Measurements from ENCODE around the gene CCDC170.
A peak's percentile ranks its signal among the peaks of the same experiment; 100 is the strongest.
"Not testable (repeated sequence)": the region's sequence is repeated elsewhere in the genome, so short reads cannot be mapped to it uniquely, and the experiment has no call there.

The CCDC170 gene

GRCh38 chr6:151452750-151453427 lies 40.9 kb upstream of the CCDC170 start:
- peaks cover 4% of the 10 kb centered on the region for H3K79me1 ChIP-seq (replicated peaks; ENCODE audit: low read length, poor library complexity, severe bottlenecking)
- H3K36me3 ChIP-seq (ENCODE audit: control insufficient read depth in 1 of 2, insufficient read depth in 2 of 2, low read depth in 1 of 2, low read length in 2 of 2): peaks cover 10 to 19% of the 10 kb centered on the region in 2 experiments
- H2BK12ac ChIP-seq (ENCODE audit: low read length in 2 of 2): no peak overlapping the region
- H3K23ac ChIP-seq (ENCODE audit: low read length in 2 of 2): peak overlapping the region in 1 of 2 experiments; percentile 42
- no peak overlapping the region for H2BK15ac ChIP-seq (ENCODE audit: low read depth, poor library complexity, severe bottlenecking)
- no peak overlapping the region for H4K8ac ChIP-seq (ENCODE audit: low read length)
- H3K4me1 ChIP-seq (ENCODE audit: control insufficient read depth, insufficient read depth, low read depth, low read length): peaks cover 4% of the 10 kb centered on the region
- no peaks in the 10 kb centered on the region for H3K27me3 ChIP-seq (ENCODE audit: control insufficient read depth in 1 of 2, insufficient read depth in 1 of 2, low read length in 2 of 2)
- WGBS: under 1% methylated on average over 19 of the region's 24 CpGs
- no peak overlapping the region for H4K91ac ChIP-seq (ENCODE audit: low read length)
- peak overlapping the region; percentile 77 for H2AFZ ChIP-seq (ENCODE audit: low read depth, low read length)
- no peak overlapping the region for H2AK5ac ChIP-seq (ENCODE audit: low read length, severe bottlenecking)
- peak overlapping the region; percentile 75 to 90 for H3K4ac ChIP-seq (ENCODE audit: low read depth in 1 of 2, low read length in 2 of 2)
- peak overlapping the region in 1 of 2 experiments; percentile 100 for H3K14ac ChIP-seq (ENCODE audit: low read length in 2 of 2)
- DNase-seq: peak; percentile 31
- peak overlapping the region; percentile 95 for H3K9ac ChIP-seq (ENCODE audit: low read length)
- H3K18ac ChIP-seq (ENCODE audit: low read depth in 1 of 2, low read length in 2 of 2): peak overlapping the region; percentile 77 to 97
- H3K4me2 ChIP-seq (ENCODE audit: low read length, poor library complexity, severe bottlenecking): peak overlapping the region; percentile 91
- H3K4me3 ChIP-seq (ENCODE audit: insufficient read depth in 1 of 2, low read depth in 1 of 2, low read length in 2 of 2): peak overlapping the region; percentile 94
- H3K9me3 ChIP-seq (ENCODE audit: control insufficient read depth, low read length): no peaks in the 10 kb centered on the region
- H2BK5ac ChIP-seq (ENCODE audit: low read depth, low read length, poor library complexity, severe bottlenecking): peak overlapping the region; percentile 91
- H2BK120ac ChIP-seq (ENCODE audit: low read depth, low read length): no peak overlapping the region
- H3K27ac ChIP-seq (ENCODE audit: low read length, poor library complexity, severe bottlenecking): peak overlapping the region; percentile 72

- peaks cover 14 to 48% of the 10 kb centered on the region in 2 experiments for H3K36me3 ChIP-seq (ENCODE audit: control insufficient read depth in 1 of 2, insufficient read depth in 2 of 2, low read depth in 1 of 2, low read length in 2 of 2)
- H3K4me2 ChIP-seq (ENCODE audit: low read length, poor library complexity, severe bottlenecking): peak overlapping the region; percentile 7
- H3K27ac ChIP-seq (ENCODE audit: low read length, poor library complexity, severe bottlenecking): peak overlapping the region; percentile 82
- H3K23ac ChIP-seq (ENCODE audit: low read length in 2 of 2); H2BK12ac ChIP-seq (ENCODE audit: low read length in 2 of 2); H4K91ac ChIP-seq (ENCODE audit: low read length); H2BK15ac ChIP-seq (ENCODE audit: low read depth, poor library complexity, severe bottlenecking); H3K14ac ChIP-seq (ENCODE audit: low read length in 2 of 2); H3K27me3 ChIP-seq (ENCODE audit: control insufficient read depth in 1 of 2, insufficient read depth in 1 of 2, low read length in 2 of 2); DNase-seq; H2AK5ac ChIP-seq (ENCODE audit: low read length, severe bottlenecking); H4K8ac ChIP-seq (ENCODE audit: low read length); H2AFZ ChIP-seq (ENCODE audit: low read depth, low read length); H2BK5ac ChIP-seq (ENCODE audit: low read depth, low read length, poor library complexity, severe bottlenecking); H3K18ac ChIP-seq (ENCODE audit: low read depth in 1 of 2, low read length in 2 of 2); H3K9me3 ChIP-seq (ENCODE audit: control insufficient read depth, low read length); H3K9ac ChIP-seq (ENCODE audit: low read length); H3K4ac ChIP-seq (ENCODE audit: low read depth in 1 of 2, low read length in 2 of 2); H3K4me3 ChIP-seq (ENCODE audit: insufficient read depth in 1 of 2, low read depth in 1 of 2, low read length in 2 of 2); H3K4me1 ChIP-seq (ENCODE audit: control insufficient read depth, insufficient read depth, low read depth, low read length); H2BK120ac ChIP-seq (ENCODE audit: low read depth, low read length): not testable (repeated sequence)
- WGBS: no CpG with 5 or more reads among the region's 10 CpGs
- H3K79me1 ChIP-seq (replicated peaks; ENCODE audit: low read length, poor library complexity, severe bottlenecking): peaks cover 12% of the 10 kb centered on the region
These were observed 37.9 kb upstream of the CCDC170 start for GRCh38 chr6:151455751-151456398.

DNA sequence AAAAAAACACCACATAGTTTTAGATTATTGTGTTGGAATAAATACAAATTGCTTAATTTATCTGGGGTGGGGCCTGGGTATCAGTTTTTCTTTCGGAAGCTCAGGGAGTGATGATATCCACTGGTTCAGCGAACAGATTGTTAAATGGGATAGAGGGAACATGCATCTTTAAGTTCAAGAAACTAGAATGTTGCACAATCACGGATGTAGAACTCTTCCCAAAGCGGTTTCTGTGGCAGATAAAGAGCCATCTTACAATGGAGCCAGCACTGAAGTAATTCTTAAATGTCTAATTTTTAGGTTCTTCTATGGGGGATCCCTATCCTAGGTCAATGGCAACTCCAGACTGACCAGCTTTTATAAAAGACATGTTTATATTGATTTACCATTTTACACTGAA lies 32.1 kb upstream of the CCDC170 start:
- no peak overlapping the region for H3K14ac ChIP-seq (ENCODE audit: low read length in 2 of 2)
- no peak overlapping the region for H3K18ac ChIP-seq (ENCODE audit: low read depth in 1 of 2, low read length in 2 of 2)
- H3K9me3 ChIP-seq (ENCODE audit: control insufficient read depth, low read length): no peaks in the 10 kb centered on the region
- no peak overlapping the region for H2BK5ac ChIP-seq (ENCODE audit: low read depth, low read length, poor library complexity, severe bottlenecking)
- H2BK12ac ChIP-seq (ENCODE audit: low read length in 2 of 2): no peak overlapping the region
- no peak overlapping the region for H2BK15ac ChIP-seq (ENCODE audit: low read depth, poor library complexity, severe bottlenecking)
- WGBS: 95% methylated on average over 4 of the region's 4 CpGs
- H3K4me1 ChIP-seq (ENCODE audit: control insufficient read depth, insufficient read depth, low read depth, low read length): peaks cover 2% of the 10 kb centered on the region
- no peak overlapping the region for H2BK120ac ChIP-seq (ENCODE audit: low read depth, low read length)
- H3K4ac ChIP-seq (ENCODE audit: low read depth in 1 of 2, low read length in 2 of 2): no peak overlapping the region
- DNase-seq: no peak
- no peak overlapping the region for H4K91ac ChIP-seq (ENCODE audit: low read length)
- no peak overlapping the region for H3K4me2 ChIP-seq (ENCODE audit: low read length, poor library complexity, severe bottlenecking)
- H3K79me1 ChIP-seq (replicated peaks; ENCODE audit: low read length, poor library complexity, severe bottlenecking): peaks cover 28% of the 10 kb centered on the region
- H3K4me3 ChIP-seq (ENCODE audit: insufficient read depth in 1 of 2, low read depth in 1 of 2, low read length in 2 of 2): no peak overlapping the region
- no peak overlapping the region for H2AK5ac ChIP-seq (ENCODE audit: low read length, severe bottlenecking)
- peaks cover 27 to 72% of the 10 kb centered on the region in 2 experiments for H3K36me3 ChIP-seq (ENCODE audit: control insufficient read depth in 1 of 2, insufficient read depth in 2 of 2, low read depth in 1 of 2, low read length in 2 of 2)
- no peak overlapping the region for H3K27ac ChIP-seq (ENCODE audit: low read length, poor library complexity, severe bottlenecking)
- H3K23ac ChIP-seq (ENCODE audit: low read length in 2 of 2): no peak overlapping the region
- H2AFZ ChIP-seq (ENCODE audit: low read depth, low read length): no peak overlapping the region
- no peak overlapping the region for H4K8ac ChIP-seq (ENCODE audit: low read length)
- no peak overlapping the region for H3K9ac ChIP-seq (ENCODE audit: low read length)
- no peaks in the 10 kb centered on the region for H3K27me3 ChIP-seq (ENCODE audit: control insufficient read depth in 1 of 2, insufficient read depth in 1 of 2, low read length in 2 of 2)

DNA sequence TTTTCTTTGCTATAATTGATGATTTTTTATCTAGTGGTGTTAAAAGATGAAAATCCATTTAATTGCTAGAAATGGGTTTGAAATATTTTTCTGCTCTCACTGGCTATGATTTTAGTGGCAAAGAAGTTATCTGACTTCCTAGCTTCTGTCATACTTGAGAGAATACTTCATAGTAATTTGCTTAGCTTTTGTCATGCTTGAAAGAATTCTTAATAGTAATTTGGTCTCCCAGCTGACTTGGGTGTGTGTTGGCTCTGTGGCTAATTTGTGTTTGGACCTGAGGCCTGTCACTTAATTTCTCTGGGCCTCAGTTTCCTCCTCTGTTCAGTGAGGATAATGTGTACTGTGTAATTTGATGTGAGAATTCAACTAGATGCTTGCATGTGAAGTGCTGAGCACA lies 29.1 kb upstream of the CCDC170 start:
- Histone ChIP-seq H3K18ac (ENCODE audit: low read depth in 1 of 2, low read length in 2 of 2) (no peak overlapping the region), H3K27me3 (ENCODE audit: control insufficient read depth in 1 of 2, insufficient read depth in 1 of 2, low read length in 2 of 2) (no peaks in the 10 kb centered on the region), H4K8ac (ENCODE audit: low read length) (no peak overlapping the region), H3K4me1 (ENCODE audit: control insufficient read depth, insufficient read depth, low read depth, low read length) (no peaks in the 10 kb centered on the region), H3K4me2 (ENCODE audit: low read length, poor library complexity, severe bottlenecking) (no peak overlapping the region), H3K9ac (ENCODE audit: low read length) (no peak overlapping the region), H3K4ac (ENCODE audit: low read depth in 1 of 2, low read length in 2 of 2) (no peak overlapping the region), H2BK12ac (ENCODE audit: low read length in 2 of 2) (no peak overlapping the region), H3K36me3 (ENCODE audit: control insufficient read depth in 1 of 2, insufficient read depth in 2 of 2, low read depth in 1 of 2, low read length in 2 of 2) (peaks cover 24 to 63% of the 10 kb centered on the region in 2 experiments), H3K79me1 (replicated peaks; ENCODE audit: low read length, poor library complexity, severe bottlenecking) (peaks cover 23% of the 10 kb centered on the region), H2BK5ac (ENCODE audit: low read depth, low read length, poor library complexity, severe bottlenecking) (no peak overlapping the region), H3K14ac (ENCODE audit: low read length in 2 of 2) (no peak overlapping the region), H2BK120ac (ENCODE audit: low read depth, low read length) (no peak overlapping the region), H3K23ac (ENCODE audit: low read length in 2 of 2) (no peak overlapping the region), H2BK15ac (ENCODE audit: low read depth, poor library complexity, severe bottlenecking) (no peak overlapping the region), H2AK5ac (ENCODE audit: low read length, severe bottlenecking) (no peak overlapping the region), H3K4me3 (ENCODE audit: insufficient read depth in 1 of 2, low read depth in 1 of 2, low read length in 2 of 2) (no peak overlapping the region), H3K9me3 (ENCODE audit: control insufficient read depth, low read length) (no peaks in the 10 kb centered on the region), H4K91ac (ENCODE audit: low read length) (no peak overlapping the region), H2AFZ (ENCODE audit: low read depth, low read length) (no peak overlapping the region), H3K27ac (ENCODE audit: low read length, poor library complexity, severe bottlenecking) (no peak overlapping the region)
- no peak for DNase-seq

Data from mesenchymal stem cell (in vitro differentiated cells and primary cell).